Loucy (cell line): Measurements from ENCODE around the gene PRLR.

Experiments used
- EZH2phosphoT487 ChIP-seq: fragments of 200-600 bp; IDR thresholded peaks from 2 replicates; pipeline ENCODE4 v1.6.1; 2018; ENCODE audit warnings: antibody characterized with exemption, mild to moderate bottlenecking, moderate library complexity, borderline replicate concordance
- TF ChIP-seq, protein P1 (sequence below): fragments of 200-600 bp; sonication (generic); conservative IDR thresholded peaks from 2 replicates; pipeline ENCODE4 v1.5.1; 2014; ENCODE audit warnings: mild to moderate bottlenecking, antibody characterized with exemption, low read length

- TF ChIP-seq, protein P1, sequence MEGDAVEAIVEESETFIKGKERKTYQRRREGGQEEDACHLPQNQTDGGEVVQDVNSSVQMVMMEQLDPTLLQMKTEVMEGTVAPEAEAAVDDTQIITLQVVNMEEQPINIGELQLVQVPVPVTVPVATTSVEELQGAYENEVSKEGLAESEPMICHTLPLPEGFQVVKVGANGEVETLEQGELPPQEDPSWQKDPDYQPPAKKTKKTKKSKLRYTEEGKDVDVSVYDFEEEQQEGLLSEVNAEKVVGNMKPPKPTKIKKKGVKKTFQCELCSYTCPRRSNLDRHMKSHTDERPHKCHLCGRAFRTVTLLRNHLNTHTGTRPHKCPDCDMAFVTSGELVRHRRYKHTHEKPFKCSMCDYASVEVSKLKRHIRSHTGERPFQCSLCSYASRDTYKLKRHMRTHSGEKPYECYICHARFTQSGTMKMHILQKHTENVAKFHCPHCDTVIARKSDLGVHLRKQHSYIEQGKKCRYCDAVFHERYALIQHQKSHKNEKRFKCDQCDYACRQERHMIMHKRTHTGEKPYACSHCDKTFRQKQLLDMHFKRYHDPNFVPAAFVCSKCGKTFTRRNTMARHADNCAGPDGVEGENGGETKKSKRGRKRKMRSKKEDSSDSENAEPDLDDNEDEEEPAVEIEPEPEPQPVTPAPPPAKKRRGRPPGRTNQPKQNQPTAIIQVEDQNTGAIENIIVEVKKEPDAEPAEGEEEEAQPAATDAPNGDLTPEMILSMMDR: no peak
- no peak for TF ChIP-seq EZH2phosphoT487
Measured at GRCh38 chr5:35203403-35203802, 26.9 kb downstream of the PRLR start.
